ENCODE results near the gene PRKCA.

GRCh38 chr17:66487121-66487520 lies 184.7 kb downstream of the PRKCA start:
- TF ChIP-seq CTCF (IDR thresholded peaks at IDR 0.05) (no peak), EP300 (IDR thresholded peaks at IDR 0.05) (no peak), POLR2A (IDR thresholded peaks at IDR 0.05) (no peak), POLR2AphosphoS5 (IDR thresholded peaks at IDR 0.05) (no peak)

Data from suprapubic skin (tissue), 4 donors.